Sigmoid colon (tissue), 7 donors: ENCODE results near the gene CLEC4G. TPM values are rescaled to one million over a fixed set of nuclear protein-coding genes. Genes with fewer than 3 reads are reported as not detected.

Source experiments
- DNase-seq: peaks from one replicate; pipeline ENCODE4 v3.0.0-alpha.2; 2019
- H3K27ac ChIP-seq, 4 donors: fragments of 200-600 bp; sonication (generic); one replicate each; pipeline ENCODE4 v1.5.1; 2016 to 2019; ENCODE audit warnings: mild to moderate bottlenecking in 1 of 4
- H3K27me3 ChIP-seq, 3 donors: fragments of 200-600 bp; sonication (generic); one replicate each; pipeline ENCODE4 v1.5.1; 2019; ENCODE audit warnings: mild to moderate bottlenecking in 1 of 3
- H3K36me3 ChIP-seq, 4 donors: fragments of 200-600 bp; sonication (generic); one replicate each; pipeline ENCODE4 v1.5.1; 2016 to 2019
- H3K4me1 ChIP-seq, 4 donors: fragments of 200-600 bp; sonication (generic); one replicate each; pipeline ENCODE4 v1.5.1; 2017 to 2019
- H3K4me3 ChIP-seq, 4 donors: fragments of 200-600 bp; sonication (generic); one replicate each; pipeline ENCODE4 v1.5.1; 2017 to 2019; ENCODE audit warnings: mild to moderate bottlenecking in 2 of 4, moderate library complexity in 1 of 4
- H3K9me3 ChIP-seq, 4 donors: fragments of 200-600 bp in 3 of 4; sonication (generic) in 3 of 4; one replicate each; pipeline versions ENCODE4 v1.5.1 to v1.6.1; 2013 to 2019
- EP300 ChIP-seq, 4 donors: sonication (generic); formaldehyde crosslinking; IDR thresholded peaks; one replicate each; pipeline ENCODE4 v1.6.1; 2017; ENCODE audit warnings: antibody characterized with exemption in 4 of 4
- POLR2A ChIP-seq, 2 donors: fragments of 450-650 bp; IDR thresholded peaks; one replicate each; pipeline ENCODE4 v1.6.1; 2016; ENCODE audit warnings: antibody characterized with exemption in 2 of 2, mild to moderate bottlenecking in 2 of 2, moderate library complexity in 2 of 2
- POLR2AphosphoS5 ChIP-seq, 4 donors: sonication (generic); formaldehyde crosslinking; IDR thresholded peaks; one replicate each; pipeline ENCODE4 v1.6.1; 2017; ENCODE audit warnings: antibody characterized with exemption in 4 of 4
- WGBS, 2 donors: extraction: QIAGEN DNeasy Blood & Tissue Kit; methylation state at CpG; one replicate each; pipeline ENCODE4 v1.1.7; 2013; 5-methylcytosine and 5-hydroxymethylcytosine counted together
- intact Hi-C: fragments of 100-400 bp; cut with DNase I; formaldehyde crosslinking; loops from one replicate; pipeline ENCODE4 v1.15.1; 2023
- polyA plus RNA-seq, 3 donors: library from polyadenylated mRNA; stranded (reverse); fragments of 200-250 nt; gene quantifications; one replicate each; pipeline ENCODE4 v1.2.3, GENCODE V29; 2013
- total RNA-seq, 4 donors: library from RNA; depleted of rRNA; stranded (reverse); fragments of >200 nt; gene quantifications; one replicate each; pipeline ENCODE4 v1.1.0, GENCODE V29; 2016
- TF ChIP-seq, protein P1 (sequence below), 4 experiments: fragments of 450-650 bp in 3 of 4; fragments of 200-600 bp in 1 of 4; IDR thresholded peaks; one replicate each; pipeline ENCODE4 v1.5.1; 2016 to 2019; ENCODE audit warnings: antibody characterized with exemption in 4 of 4, mild to moderate bottlenecking in 3 of 4, moderate library complexity in 2 of 4
- donor health status: healthy with polysubstance abuse.
- donor health status: Bipolar disorder and iron deficiency.
- donor health status: healthy.

The CLEC4G gene
- total and polyA plus RNA-seq, 7 donors, result 0.45 to 3.6 (median 2.2) TPM; not detected in 1

DNA sequence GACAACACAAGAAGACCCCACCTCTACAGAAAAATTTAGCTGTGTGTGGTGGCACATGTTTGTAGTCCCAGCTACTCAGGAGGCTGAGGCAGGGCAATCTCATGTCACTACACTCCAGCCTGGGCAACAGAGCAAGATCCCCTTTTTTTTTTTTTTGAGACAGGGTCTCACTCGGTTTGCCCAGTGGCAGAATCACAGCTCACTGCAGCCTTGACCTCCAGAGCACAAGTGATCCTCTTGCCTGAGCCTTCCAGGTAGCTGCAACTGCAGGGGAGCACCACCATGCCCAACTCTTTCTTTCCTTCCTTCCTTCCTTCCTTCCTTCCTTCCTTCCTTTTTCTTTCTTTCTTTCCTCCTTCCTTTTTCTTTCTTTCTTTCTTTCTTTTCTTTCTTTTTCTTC lies 4.2 kb upstream of the CLEC4G start:
- no peaks in the 10 kb centered on the region for H3K4me1 ChIP-seq
- no peaks in the 10 kb centered on the region for H3K9me3 ChIP-seq
- peaks cover 0 to 17% (median 13%) of the 10 kb centered on the region in 3 donors for H3K27me3 ChIP-seq
- no peak overlapping the region for H3K4me3 ChIP-seq
- TF ChIP-seq EP300 (IDR thresholded peaks at IDR 0.05) (no peak), POLR2AphosphoS5 (IDR thresholded peaks at IDR 0.05) (no peak), POLR2A (IDR thresholded peaks at IDR 0.05) (no peak)
- TF ChIP-seq, protein P1, sequence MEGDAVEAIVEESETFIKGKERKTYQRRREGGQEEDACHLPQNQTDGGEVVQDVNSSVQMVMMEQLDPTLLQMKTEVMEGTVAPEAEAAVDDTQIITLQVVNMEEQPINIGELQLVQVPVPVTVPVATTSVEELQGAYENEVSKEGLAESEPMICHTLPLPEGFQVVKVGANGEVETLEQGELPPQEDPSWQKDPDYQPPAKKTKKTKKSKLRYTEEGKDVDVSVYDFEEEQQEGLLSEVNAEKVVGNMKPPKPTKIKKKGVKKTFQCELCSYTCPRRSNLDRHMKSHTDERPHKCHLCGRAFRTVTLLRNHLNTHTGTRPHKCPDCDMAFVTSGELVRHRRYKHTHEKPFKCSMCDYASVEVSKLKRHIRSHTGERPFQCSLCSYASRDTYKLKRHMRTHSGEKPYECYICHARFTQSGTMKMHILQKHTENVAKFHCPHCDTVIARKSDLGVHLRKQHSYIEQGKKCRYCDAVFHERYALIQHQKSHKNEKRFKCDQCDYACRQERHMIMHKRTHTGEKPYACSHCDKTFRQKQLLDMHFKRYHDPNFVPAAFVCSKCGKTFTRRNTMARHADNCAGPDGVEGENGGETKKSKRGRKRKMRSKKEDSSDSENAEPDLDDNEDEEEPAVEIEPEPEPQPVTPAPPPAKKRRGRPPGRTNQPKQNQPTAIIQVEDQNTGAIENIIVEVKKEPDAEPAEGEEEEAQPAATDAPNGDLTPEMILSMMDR (IDR thresholded peaks at IDR 0.05), result no peak
- no peak overlapping the region for H3K27ac ChIP-seq
- H3K36me3 ChIP-seq, result no peaks in the 10 kb centered on the region
- DNase-seq, result peak; percentile 39
- WGBS, 2 donors, result 56 to 69% methylated on average over 1 of the region's 1 CpG
- intact Hi-C loops, result no loop called here

DNA sequence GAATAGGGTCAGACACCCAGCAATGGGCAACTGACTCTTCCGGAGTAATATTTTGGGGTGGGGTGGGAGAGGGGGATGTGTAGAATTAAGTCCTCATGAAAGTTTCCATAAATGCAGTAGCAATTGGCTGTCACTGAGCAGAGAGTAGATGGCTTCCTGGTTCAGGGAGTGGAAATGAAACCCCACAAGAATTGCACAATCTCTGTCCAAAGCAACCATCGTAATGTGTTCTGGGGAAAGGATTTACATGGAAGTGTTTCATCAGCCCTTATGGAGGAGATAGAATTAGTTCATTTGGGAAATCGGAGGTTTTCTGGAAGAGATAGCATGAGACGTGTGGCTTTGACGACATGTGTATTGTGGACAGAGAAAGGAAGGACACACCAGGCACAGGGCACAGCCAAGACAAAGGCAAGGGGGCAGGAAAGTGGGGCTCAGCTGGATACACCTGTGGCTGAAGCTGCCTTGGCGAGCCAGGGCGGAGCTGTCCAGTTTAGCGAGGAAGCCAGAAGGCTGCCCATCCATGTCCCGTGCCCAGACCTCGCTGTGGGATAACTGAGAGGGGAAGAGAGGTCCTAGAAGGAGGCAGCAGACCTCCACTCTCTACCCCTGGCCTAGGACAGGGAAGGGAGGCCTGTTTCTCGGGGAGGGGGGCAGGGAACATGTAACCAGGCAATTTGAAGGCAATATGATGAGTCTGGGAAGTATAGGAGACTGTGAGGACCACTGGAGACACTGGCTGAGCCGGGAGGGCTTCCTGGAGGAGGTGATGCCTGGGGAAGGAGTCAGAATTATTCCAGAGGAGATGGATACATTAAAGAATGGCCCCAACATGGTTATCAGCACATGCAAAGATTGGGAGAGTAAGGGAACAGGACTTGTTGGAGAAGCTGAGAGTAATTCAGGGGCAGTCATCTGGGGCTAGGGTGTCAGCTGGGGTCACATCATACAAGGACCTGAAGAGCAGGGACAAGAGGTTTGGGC lies 2.6 kb upstream of the CLEC4G start:
- intact Hi-C loops, result no loop called here
- Histone ChIP-seq H3K4me3 (no peak overlapping the region), H3K9me3 (no peaks in the 10 kb centered on the region), H3K36me3 (no peaks in the 10 kb centered on the region), H3K27me3 (peaks cover 8 to 33% (median 30%) of the 10 kb centered on the region in 3 donors), H3K4me1 (peaks cover 0 to 5% (median 2%) of the 10 kb centered on the region in 4 donors), H3K27ac (no peak overlapping the region)
- no peak for TF ChIP-seq EP300 (IDR thresholded peaks at IDR 0.05)
- TF ChIP-seq POLR2A (IDR thresholded peaks at IDR 0.05), result no peak
- TF ChIP-seq, protein P1 (IDR thresholded peaks at IDR 0.05), result no peak
- TF ChIP-seq POLR2AphosphoS5 (IDR thresholded peaks at IDR 0.05), result no peak
- peak; percentile 30 for DNase-seq
- WGBS, 2 donors, result 45 to 64% methylated on average over 12 of the region's 12 CpGs

DNA sequence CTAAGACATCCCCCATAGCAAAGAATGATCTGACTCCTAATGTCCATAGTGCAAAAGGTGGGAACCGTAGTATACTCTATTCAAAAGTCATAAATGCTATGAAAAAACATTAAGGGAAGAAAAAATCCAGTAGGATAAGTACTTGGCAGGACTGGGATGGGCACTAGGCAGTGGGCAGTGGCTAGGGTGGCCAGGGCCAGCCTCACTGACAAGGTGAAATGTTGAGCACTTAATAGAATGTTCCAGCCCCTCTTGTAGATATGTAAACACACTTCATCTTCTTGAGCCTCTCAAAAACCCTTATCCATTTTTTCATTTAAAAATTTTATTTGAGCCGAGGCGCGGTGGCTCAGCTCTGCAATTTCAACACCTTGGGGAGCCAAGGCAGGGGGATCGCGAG lies 1.5 kb upstream of the CLEC4G start:
- TF ChIP-seq POLR2A (IDR thresholded peaks at IDR 0.05) (no peak), EP300 (IDR thresholded peaks at IDR 0.05) (no peak), POLR2AphosphoS5 (IDR thresholded peaks at IDR 0.05) (no peak)
- TF ChIP-seq, protein P1 (IDR thresholded peaks at IDR 0.05), result no peak
- H3K27me3 ChIP-seq, result peaks cover 11 to 45% (median 41%) of the 10 kb centered on the region in 3 donors
- intact Hi-C loops, result no loop called here

DNA sequence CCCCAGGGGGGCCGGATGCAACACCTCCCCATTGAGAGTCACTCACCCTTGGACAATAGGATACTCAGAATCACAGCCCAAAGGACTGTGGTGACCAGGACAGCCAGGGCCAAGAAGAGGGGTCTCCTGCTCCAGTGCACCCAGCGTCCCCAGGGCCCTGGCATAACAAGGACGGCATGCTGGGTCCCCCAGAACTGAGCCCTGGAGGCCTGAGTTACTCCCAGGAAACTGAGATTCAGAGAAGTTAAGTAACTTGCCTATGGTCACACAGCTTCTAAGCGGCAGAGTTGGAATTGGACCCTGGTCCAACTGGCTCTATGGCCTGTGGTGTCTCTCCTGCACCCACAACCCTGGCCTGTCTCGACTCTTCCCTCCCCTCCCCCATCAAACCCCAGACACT lies 295 bp downstream of the CLEC4G start:
- TF ChIP-seq EP300 (IDR thresholded peaks at IDR 0.05), result no peak
- TF ChIP-seq, protein P1 (IDR thresholded peaks at IDR 0.05), result no peak
- no peak overlapping the region for H3K27ac ChIP-seq
- H3K4me1 ChIP-seq, result peaks cover 0 to 5% (median 2%) of the 10 kb centered on the region in 4 donors
- no peaks in the 10 kb centered on the region for H3K9me3 ChIP-seq
- DNase-seq, result no peak
- no peak overlapping the region for H3K4me3 ChIP-seq
- peaks cover 11 to 56% (median 41%) of the 10 kb centered on the region in 3 donors for H3K27me3 ChIP-seq
- WGBS, 2 donors, result 68 to 82% methylated on average over 5 of the region's 5 CpGs
- H3K36me3 ChIP-seq, result no peaks in the 10 kb centered on the region
- intact Hi-C loops, result no loop called here

More for the DNA sequence above, 1.5 kb upstream of the CLEC4G start:
- no peak for DNase-seq
- Histone ChIP-seq H3K36me3 (no peaks in the 10 kb centered on the region), H3K27ac (no peak overlapping the region), H3K4me1 (peaks cover 0 to 5% (median 2%) of the 10 kb centered on the region in 4 donors), H3K4me3 (no peak overlapping the region), H3K9me3 (no peaks in the 10 kb centered on the region)
- 67 to 83% methylated on average over 6 of the region's 6 CpGs for WGBS, 2 donors
